Cardiac fibroblast (primary cell): ENCODE measurements around the gene EFCAB14.
A peak's percentile ranks its signal among the peaks of the same experiment; 100 is the strongest.
"Not testable (repeated sequence)": the region's sequence is repeated elsewhere in the genome, so short reads cannot be mapped to it uniquely, and the experiment has no call there.

Source experiments
- DNase-seq, 2 donors: peaks; one replicate each; pipeline versions ENCODE4 v3.0.0 to v3.0.0-alpha.2; 2010; ENCODE audit warnings: low read depth in 2 of 2
- H3K4me3 ChIP-seq, 2 donors: replicated peaks in 1 of 2; 1 replicate in 1 of 2; 2 replicates in 1 of 2; pipeline ENCODE4 v1.5.1; 2011; ENCODE audit warnings: low read depth in 2 of 2, low read length in 2 of 2, mild to moderate bottlenecking in 2 of 2, moderate library complexity in 1 of 2
- TF ChIP-seq, protein P1 (sequence below): IDR thresholded peaks from one replicate; pipeline ENCODE4 v1.5.1; 2011; ENCODE audit warnings: low read depth, mild to moderate bottlenecking, low read length, inconsistent platforms

The EFCAB14 gene

GRCh38 chr1:46708121-46708520 lies 10.8 kb downstream of the EFCAB14 start:
- H3K4me3 ChIP-seq, result no peak overlapping the region
- TF ChIP-seq, protein P1, sequence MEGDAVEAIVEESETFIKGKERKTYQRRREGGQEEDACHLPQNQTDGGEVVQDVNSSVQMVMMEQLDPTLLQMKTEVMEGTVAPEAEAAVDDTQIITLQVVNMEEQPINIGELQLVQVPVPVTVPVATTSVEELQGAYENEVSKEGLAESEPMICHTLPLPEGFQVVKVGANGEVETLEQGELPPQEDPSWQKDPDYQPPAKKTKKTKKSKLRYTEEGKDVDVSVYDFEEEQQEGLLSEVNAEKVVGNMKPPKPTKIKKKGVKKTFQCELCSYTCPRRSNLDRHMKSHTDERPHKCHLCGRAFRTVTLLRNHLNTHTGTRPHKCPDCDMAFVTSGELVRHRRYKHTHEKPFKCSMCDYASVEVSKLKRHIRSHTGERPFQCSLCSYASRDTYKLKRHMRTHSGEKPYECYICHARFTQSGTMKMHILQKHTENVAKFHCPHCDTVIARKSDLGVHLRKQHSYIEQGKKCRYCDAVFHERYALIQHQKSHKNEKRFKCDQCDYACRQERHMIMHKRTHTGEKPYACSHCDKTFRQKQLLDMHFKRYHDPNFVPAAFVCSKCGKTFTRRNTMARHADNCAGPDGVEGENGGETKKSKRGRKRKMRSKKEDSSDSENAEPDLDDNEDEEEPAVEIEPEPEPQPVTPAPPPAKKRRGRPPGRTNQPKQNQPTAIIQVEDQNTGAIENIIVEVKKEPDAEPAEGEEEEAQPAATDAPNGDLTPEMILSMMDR, result no peak
- peak in 1 of 2 donors; percentile 24 for DNase-seq

DNA sequence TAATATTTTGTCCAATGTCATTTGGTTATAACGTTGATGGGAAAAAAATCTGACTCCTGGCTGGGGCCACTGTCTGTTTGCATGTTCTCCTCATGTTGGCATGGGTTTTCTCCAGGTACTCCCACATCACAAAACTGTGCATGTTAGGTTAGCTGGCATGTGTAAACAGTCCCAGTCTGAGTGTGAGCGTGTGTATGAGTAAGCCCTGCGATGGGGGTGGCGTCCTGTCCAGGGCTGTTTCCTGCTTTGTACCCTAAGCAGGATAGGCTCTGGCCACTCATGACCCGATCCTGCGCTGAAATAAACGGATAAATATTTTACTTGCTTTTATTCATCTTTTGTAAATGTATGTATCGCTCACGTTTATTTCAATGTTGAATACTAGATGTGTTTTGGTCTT lies 13.5 kb downstream of the EFCAB14 start:
- no peak overlapping the region for H3K4me3 ChIP-seq
- DNase-seq, result no peak
- TF ChIP-seq, protein P1, result no peak

DNA sequence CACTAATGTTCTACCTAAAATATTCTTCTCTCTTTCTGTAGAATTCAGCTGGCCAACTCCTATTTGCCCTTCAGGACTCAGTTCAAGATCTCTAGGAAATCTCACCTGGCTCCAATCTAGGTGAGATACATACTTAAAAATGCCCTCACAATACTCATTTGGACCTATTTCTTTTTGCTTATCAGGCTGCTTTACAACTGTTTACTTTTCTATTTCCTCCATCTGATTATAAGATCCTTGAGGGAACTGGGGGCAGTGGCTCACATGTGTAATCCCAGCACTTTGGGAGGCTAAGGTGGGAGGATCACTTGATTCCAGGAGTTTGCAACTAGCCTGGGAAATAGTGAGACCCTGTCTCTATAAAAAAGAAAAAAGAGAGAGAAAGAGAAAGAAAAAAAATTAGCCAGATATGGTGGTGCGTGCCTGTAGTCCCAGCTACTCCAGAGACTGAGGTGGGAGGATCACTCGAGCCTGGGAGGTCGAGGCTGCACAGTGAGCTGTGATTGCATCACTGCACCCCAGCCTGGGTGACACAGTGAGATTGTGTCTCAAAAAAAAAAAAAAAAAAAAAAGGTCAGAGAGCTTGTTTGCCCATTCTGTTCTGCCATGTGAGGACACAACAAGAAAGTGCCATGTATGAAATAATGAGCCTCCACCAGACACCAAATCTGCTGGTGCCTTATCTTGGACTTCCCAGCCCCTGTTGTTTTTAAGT lies 14.8 kb downstream of the EFCAB14 start:
- DNase-seq, result no peak
- no peak overlapping the region for H3K4me3 ChIP-seq
- TF ChIP-seq, protein P1, result no peak

- no peak for DNase-seq
- no peak overlapping the region for H3K4me3 ChIP-seq
- TF ChIP-seq, protein P1, result no peak
Observed at GRCh38 chr1:46699666-46700065, 19.2 kb downstream of the EFCAB14 start.

GRCh38 chr1:46697053-46697452 lies 21.9 kb downstream of the EFCAB14 start:
- H3K4me3 ChIP-seq, result no peak overlapping the region
- TF ChIP-seq, protein P1, result no peak
- DNase-seq, result peak in 1 of 2 donors; percentile 20

GRCh38 chr1:46694676-46695075 lies 24.2 kb downstream of the EFCAB14 start:
- not testable (repeated sequence) for H3K4me3 ChIP-seq, DNase-seq

DNA sequence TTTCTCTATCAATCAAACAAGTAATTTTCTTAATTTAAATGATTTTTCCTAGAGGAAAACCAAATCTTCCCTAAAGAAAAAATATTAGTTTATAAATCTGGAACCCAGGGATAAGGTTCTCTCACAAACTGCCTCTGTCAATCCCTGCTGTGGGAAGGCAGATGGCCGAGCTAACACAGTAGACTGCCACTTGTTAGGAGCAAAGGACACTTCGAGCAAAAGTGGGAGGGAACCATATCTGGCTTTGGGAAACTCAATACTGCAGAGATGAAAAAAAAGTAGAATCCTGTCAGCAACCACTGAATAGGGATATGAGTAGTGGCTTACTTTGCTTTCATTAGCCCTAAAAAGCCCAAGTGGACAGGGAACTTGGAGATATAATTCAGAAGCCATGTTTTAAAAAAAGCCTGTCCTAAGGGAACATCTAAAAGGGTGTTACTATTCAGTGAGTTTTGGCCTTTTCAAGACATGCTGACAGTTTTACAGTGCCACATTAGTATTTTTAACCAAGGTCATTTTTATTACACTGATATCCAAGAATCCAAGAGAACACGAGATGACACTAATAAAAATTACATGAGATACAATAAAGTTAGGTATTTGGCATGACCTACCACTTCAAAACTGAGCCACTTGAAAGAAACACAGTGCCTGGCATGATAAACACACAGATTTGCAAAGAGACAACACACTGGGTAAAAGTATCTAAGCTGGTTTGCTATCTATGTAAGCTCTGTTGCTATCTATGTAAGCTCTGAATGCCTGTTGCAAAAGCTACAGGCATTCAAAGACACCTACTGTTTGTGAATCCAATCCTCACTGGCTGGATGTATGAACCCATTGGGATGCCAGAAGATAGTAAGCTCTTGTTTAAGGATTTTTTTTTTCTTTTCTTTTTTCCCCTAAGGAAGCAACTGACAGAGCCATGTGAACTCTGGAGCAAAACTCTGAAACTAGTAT lies 25.8 kb downstream of the EFCAB14 start:
- DNase-seq, result no peak
- H3K4me3 ChIP-seq, result no peak overlapping the region
- TF ChIP-seq, protein P1, result no peak
